K562 (cell line): ENCODE measurements around the gene CNTN4. TPM values are rescaled to one million over a fixed set of nuclear protein-coding genes. Genes with fewer than 3 reads are reported as not detected.

ENCODE experiments used
- ATAC-seq: fragments of 200-7000 bp; cut with Tn5 transposase; 3 replicates; pipeline ENCODE4 v1.9.1; 2020; ENCODE audit warnings: moderate library complexity
- BruUV-seq: library from RNA; stranded (reverse); fragments of 400-500 nt; replicated peaks from 2 replicates; lab custom pipeline; 2021; lab: Mats Ljungman, UMichigan
- CTCF ChIA-PET: fragments of 300-600 bp; formaldehyde crosslinking; extraction: SDS; loops from one replicate; lab custom pipeline; 2021; ENCODE audit warnings: low intra/inter-chr PET ratio; lab: Yijun Ruan, JAX
- POLR2A ChIA-PET: fragments of 300-600, 350-650 bp; sonication (Branson Sonifier 250); formaldehyde crosslinking; extraction: SDS; loops from one replicate; lab custom pipeline; 2021; ENCODE audit warnings: antibody characterized with exemption, inconsistent platforms; lab: Yijun Ruan, JAX
- DNase-seq, 4 experiments: peaks; one replicate each; pipeline versions ENCODE4 v3.0.0 to v3.0.0-alpha.2; 2011 to 2018; ENCODE audit warnings: low spot score in 3 of 4, mixed read lengths in 3 of 4; ENCODE audit errors: extremely low read depth in 1 of 4
- FAIRE-seq: peaks from 2 replicates; lab custom pipeline; 2011; peaks lifted over from hg19 to GRCh38; lab: Jason Lieb, UNC
- H2AFZ ChIP-seq: 2 replicates; pipeline ENCODE4 v1.6.0; 2011; ENCODE audit warnings: low read depth, low read length, control low read depth, inconsistent platforms
- H3K27ac ChIP-seq: fragments of 200-600 bp; 3 replicates; pipeline ENCODE4 v1.8.0; 2011; ENCODE audit warnings: low read depth, mild to moderate bottlenecking, control low read depth, inconsistent platforms, low read length, moderate library complexity, mixed read lengths; ENCODE audit errors: extremely low read depth
- H3K27me3 ChIP-seq, 2 experiments: fragments of 300-600 bp in 1 of 2; 2 replicates in 1 of 2; 3 replicates in 1 of 2; pipeline versions ENCODE4 v1.6.0 to v1.8.0; 2011; ENCODE audit warnings: inconsistent platforms in 2 of 2, low read length in 2 of 2, mild to moderate bottlenecking in 1 of 2, mixed read lengths in 1 of 2, moderate library complexity in 1 of 2; ENCODE audit not compliant: control insufficient read depth in 2 of 2, insufficient read depth in 2 of 2
- H3K36me3 ChIP-seq: fragments of 300-600 bp; 3 replicates; pipeline ENCODE4 v1.8.0; 2011; ENCODE audit warnings: mild to moderate bottlenecking, low read length, inconsistent platforms; ENCODE audit not compliant: control insufficient read depth, insufficient read depth
- H3K4me1 ChIP-seq, 2 experiments: fragments of 200-600 bp in 1 of 2; replicated peaks in 1 of 2; 2 replicates in 1 of 2; 3 replicates in 1 of 2; pipeline versions ENCODE4 v1.5.1 to v1.8.0; 2011; ENCODE audit warnings: inconsistent platforms in 2 of 2, low read length in 2 of 2, mild to moderate bottlenecking in 1 of 2, mixed read lengths in 1 of 2, moderate library complexity in 1 of 2; ENCODE audit not compliant: control insufficient read depth in 2 of 2, insufficient read depth in 2 of 2
- H3K4me2 ChIP-seq: 2 replicates; pipeline ENCODE4 v1.6.1; 2011; ENCODE audit warnings: low read length, control low read depth, inconsistent platforms, mixed read lengths; ENCODE audit not compliant: insufficient read depth
- H3K4me3 ChIP-seq: fragments of 200-600 bp; sonication (generic), shearing (Covaris generic); 2 replicates; pipeline ENCODE4 v1.5.1; 2016; ENCODE audit warnings: control low read depth, inconsistent platforms
- H3K79me2 ChIP-seq: fragments of 200-600 bp; 3 replicates; pipeline ENCODE4 v1.8.0; 2011; ENCODE audit warnings: low read length, inconsistent platforms; ENCODE audit not compliant: control insufficient read depth, insufficient read depth
- H3K9ac ChIP-seq, 2 experiments: 2 replicates each; pipeline versions ENCODE4 v1.6.0 to v1.6.1; 2011; ENCODE audit warnings: low read depth in 2 of 2, low read length in 2 of 2, control low read depth in 1 of 2, inconsistent platforms in 1 of 2, mild to moderate bottlenecking in 1 of 2, mixed read lengths in 1 of 2; ENCODE audit not compliant: insufficient read depth in 1 of 2
- H3K9me1 ChIP-seq: one replicate; pipeline ENCODE4 v1.6.0; 2011; ENCODE audit warnings: inconsistent platforms, mild to moderate bottlenecking, low read length, moderate library complexity; ENCODE audit not compliant: control insufficient read depth, insufficient read depth
- H3K9me3 ChIP-seq: replicated peaks from 2 replicates; pipeline ENCODE4 v1.5.1; 2011; ENCODE audit warnings: low read depth, low read length, inconsistent platforms; ENCODE audit not compliant: control insufficient read depth, insufficient read depth
- H4K20me1 ChIP-seq: replicated peaks from 2 replicates; pipeline ENCODE4 v1.6.1; 2011; ENCODE audit warnings: low read length, inconsistent platforms, mixed read lengths; ENCODE audit not compliant: control insufficient read depth, insufficient read depth
- ATF2 ChIP-seq: sonication (generic); formaldehyde crosslinking; IDR thresholded peaks from 2 replicates; pipeline ENCODE4 v1.8.1; 2022; ENCODE audit warnings: missing genetic modification reagents
- CBFA2T3 ChIP-seq: fragments of 450-650 bp; IDR thresholded peaks from 2 replicates; pipeline ENCODE4 v1.6.1; 2017
- CTCFL ChIP-seq: IDR thresholded peaks from 2 replicates; pipeline ENCODE4 v1.6.1; 2011; ENCODE audit warnings: borderline replicate concordance, low read depth, mild to moderate bottlenecking, moderate library complexity, low read length; ENCODE audit not compliant: insufficient read depth, poor library complexity, severe bottlenecking
- ETS2 ChIP-seq: IDR thresholded peaks from 2 replicates; pipeline ENCODE4 v1.6.1; 2016; ENCODE audit warnings: borderline replicate concordance, missing genetic modification characterization, mild to moderate bottlenecking, moderate library complexity, missing compliant biosample characterization; ENCODE audit not compliant: poor library complexity, severe bottlenecking
- KDM4B ChIP-seq, 2 experiments: fragments of 450-650 bp in 1 of 2; sonication (generic) in 1 of 2; IDR thresholded peaks; 2 replicates each; pipeline ENCODE4 v1.6.1; 2016 to 2017; ENCODE audit warnings: borderline replicate concordance in 2 of 2, antibody characterized with exemption in 1 of 2, low read depth in 1 of 2, mild to moderate bottlenecking in 1 of 2
- KLF6 ChIP-seq: fragments of 250-450 bp; sonication (Bioruptor Pico); IDR thresholded peaks from 2 replicates; pipeline ENCODE4 v1.4.0; 2020; ENCODE audit warnings: mild to moderate bottlenecking, moderate library complexity, borderline replicate concordance
- MTA3 ChIP-seq: fragments of 450-650 bp; formaldehyde crosslinking; IDR thresholded peaks from 2 replicates; pipeline ENCODE4 v1.6.1; 2017; ENCODE audit warnings: mild to moderate bottlenecking, borderline replicate concordance
- NFIC ChIP-seq: fragments of 450-650 bp; IDR thresholded peaks from 2 replicates; pipeline ENCODE4 v1.6.1; 2017; ENCODE audit warnings: mild to moderate bottlenecking, inconsistent platforms
- PRMT5 ChIP-seq: sonication (generic); formaldehyde crosslinking; IDR thresholded peaks from 2 replicates; pipeline ENCODE4 v1.5.0; 2020; ENCODE audit warnings: missing genetic modification reagents
- VEZF1 ChIP-seq: fragments of 200-800 bp; sonication (Bioruptor generic); IDR thresholded peaks from 2 replicates; pipeline ENCODE4 v1.6.1; 2017; ENCODE audit warnings: missing genetic modification characterization, missing compliant biosample characterization
- ZKSCAN1 ChIP-seq: fragments of 150-350 bp; IDR thresholded peaks from 2 replicates; pipeline ENCODE4 v1.6.1; 2016; ENCODE audit warnings: low read depth, low read length
- WGBS: fragments of 100-300 bp; shearing (Covaris generic); methylation state at CpG from one replicate; pipeline ENCODE4 v1.1.6; 2016; ENCODE audit warnings: low coverage, mixed read lengths; ENCODE audit not compliant: insufficient coverage; ENCODE audit errors: missing lambda C conversion rate; 5-methylcytosine and 5-hydroxymethylcytosine counted together
- in situ Hi-C: fragments of 300-500 bp; cut with MboI; formaldehyde crosslinking; loops from 4 replicates; pipeline ENCODE4 v1.15.0; 2018; ENCODE audit warnings: inconsistent platforms, mixed read lengths
- intact Hi-C: fragments of 100-400 bp; cut with micrococcal nuclease; formaldehyde crosslinking; loops from 2 replicates; pipeline ENCODE4 v1.14.2; 2022
- polyA plus RNA-seq, 8 experiments: library from polyadenylated mRNA; depleted of rRNA in 4 of 8; stranded (reverse) in 5 of 8; unstranded in 3 of 8; fragments of >200 nt; fragmentation: Nextera tagmentation in 2 of 8; fragmentation: Illumina TruSeq in 1 of 8; extraction: Ambion mirVana in 2 of 8; extraction: Trizol in 1 of 8; gene quantifications; 2 replicates each; pipeline versions ENCODE4 v1.2.1 to v1.2.3, GENCODE V29; 2011 to 2014; ENCODE audit warnings: inconsistent platforms in 1 of 8, missing spikeins in 1 of 8
- total RNA-seq, 7 experiments: library from RNA; depleted of rRNA in 6 of 7; stranded (reverse); fragments of >200 nt in 6 of 7; fragmentation: Illumina TruSeq in 2 of 7; extraction: Trizol in 2 of 7; gene quantifications; 2 replicates each; pipeline versions ENCODE4 v1.2.1 to v1.2.3, GENCODE V29; 2011 to 2021; ENCODE audit warnings: low replicate concordance in 1 of 7
- TF ChIP-seq, protein P1 (sequence below), 3 experiments: IDR thresholded peaks in 2 of 3; conservative IDR thresholded peaks in 1 of 3; 2 replicates each; pipeline ENCODE4 v1.5.1; 2011 to 2012; ENCODE audit warnings: low read length in 3 of 3, mild to moderate bottlenecking in 3 of 3, control low read depth in 2 of 3, improper control_type of control experiment in 1 of 3, inconsistent platforms in 1 of 3, low read depth in 1 of 3, mixed read lengths in 1 of 3, moderate library complexity in 1 of 3; ENCODE audit not compliant: insufficient read depth in 2 of 3
- TF ChIP-seq, protein P2 (sequence below): fragments of 450-650 bp; formaldehyde crosslinking; IDR thresholded peaks from 2 replicates; pipeline ENCODE4 v1.4.0; 2022; ENCODE audit warnings: missing genetic modification characterization

The CNTN4 gene
- total and polyA plus RNA-seq, 9 of the 15 experiments (the other 6 are each of a cell fraction or from before 2014, with no cell fraction given): not detected

- H3K9ac ChIP-seq: no peak overlapping the region
- DNase-seq: no peak
- H3K4me3 ChIP-seq: no peak overlapping the region
- no peaks in the 10 kb centered on the region for H3K36me3 ChIP-seq
- H3K9me3 ChIP-seq: no peaks in the 10 kb centered on the region; the same call in 1 of the 2 replicates
- ATAC-seq: no peak
- H3K79me2 ChIP-seq: no peaks in the 10 kb centered on the region
- intact Hi-C loops: no loop called here
- no peak overlapping the region for H3K4me2 ChIP-seq
- no peak for FAIRE-seq
- no peaks in the 10 kb centered on the region for H4K20me1 ChIP-seq
- H3K27me3 ChIP-seq: no peaks in the 10 kb centered on the region
- H3K4me1 ChIP-seq: no peaks in the 10 kb centered on the region
- under 1% methylated on average over 25 of the region's 28 CpGs for WGBS
- no peak overlapping the region for H2AFZ ChIP-seq
- ChIA-PET CTCF (no interaction called here), POLR2A (no interaction called here)
- no peaks in the 10 kb centered on the region for H3K9me1 ChIP-seq
- in situ Hi-C loops: no loop called here
- no peak overlapping the region for H3K27ac ChIP-seq
- BruUV-seq: no TSS peak
- TF ChIP-seq ETS2 (tag) (no peak), PRMT5 (CRISPR knock-in tag) (no peak), KLF6 (no peak), ATF2 (CRISPR knock-in tag) (no peak), CBFA2T3 (no peak), CTCFL (no peak), KDM4B (IDR thresholded peaks at IDR 0.05; ENCODE audit: borderline replicate concordance in 2 of 2, low read depth in 1 of 2) (no peak), MTA3 (no peak), VEZF1 (CRISPR knock-in tag) (no peak), NFIC (no peak), ZKSCAN1 (no peak)
- TF ChIP-seq, protein P1, sequence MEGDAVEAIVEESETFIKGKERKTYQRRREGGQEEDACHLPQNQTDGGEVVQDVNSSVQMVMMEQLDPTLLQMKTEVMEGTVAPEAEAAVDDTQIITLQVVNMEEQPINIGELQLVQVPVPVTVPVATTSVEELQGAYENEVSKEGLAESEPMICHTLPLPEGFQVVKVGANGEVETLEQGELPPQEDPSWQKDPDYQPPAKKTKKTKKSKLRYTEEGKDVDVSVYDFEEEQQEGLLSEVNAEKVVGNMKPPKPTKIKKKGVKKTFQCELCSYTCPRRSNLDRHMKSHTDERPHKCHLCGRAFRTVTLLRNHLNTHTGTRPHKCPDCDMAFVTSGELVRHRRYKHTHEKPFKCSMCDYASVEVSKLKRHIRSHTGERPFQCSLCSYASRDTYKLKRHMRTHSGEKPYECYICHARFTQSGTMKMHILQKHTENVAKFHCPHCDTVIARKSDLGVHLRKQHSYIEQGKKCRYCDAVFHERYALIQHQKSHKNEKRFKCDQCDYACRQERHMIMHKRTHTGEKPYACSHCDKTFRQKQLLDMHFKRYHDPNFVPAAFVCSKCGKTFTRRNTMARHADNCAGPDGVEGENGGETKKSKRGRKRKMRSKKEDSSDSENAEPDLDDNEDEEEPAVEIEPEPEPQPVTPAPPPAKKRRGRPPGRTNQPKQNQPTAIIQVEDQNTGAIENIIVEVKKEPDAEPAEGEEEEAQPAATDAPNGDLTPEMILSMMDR (IDR thresholded peaks at IDR 0.05 in 2 of 3, conservative IDR thresholded peaks at IDR 0.05 in 1 of 3; ENCODE audit: insufficient read depth in 2 of 3, low read depth in 1 of 3, low read length in 3 of 3): no peak
- TF ChIP-seq, protein P2, sequence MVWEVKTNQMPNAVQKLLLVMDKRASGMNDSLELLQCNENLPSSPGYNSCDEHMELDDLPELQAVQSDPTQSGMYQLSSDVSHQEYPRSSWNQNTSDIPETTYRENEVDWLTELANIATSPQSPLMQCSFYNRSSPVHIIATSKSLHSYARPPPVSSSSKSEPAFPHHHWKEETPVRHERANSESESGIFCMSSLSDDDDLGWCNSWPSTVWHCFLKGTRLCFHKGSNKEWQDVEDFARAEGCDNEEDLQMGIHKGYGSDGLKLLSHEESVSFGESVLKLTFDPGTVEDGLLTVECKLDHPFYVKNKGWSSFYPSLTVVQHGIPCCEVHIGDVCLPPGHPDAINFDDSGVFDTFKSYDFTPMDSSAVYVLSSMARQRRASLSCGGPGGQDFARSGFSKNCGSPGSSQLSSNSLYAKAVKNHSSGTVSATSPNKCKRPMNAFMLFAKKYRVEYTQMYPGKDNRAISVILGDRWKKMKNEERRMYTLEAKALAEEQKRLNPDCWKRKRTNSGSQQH (CRISPR knock-in tag): no peak
These were observed 253.6 kb downstream of the CNTN4 start for GRCh38 chr3:2352134-2352762.
